ENCODE results near the gene AIMP2. TPM values are rescaled to one million over a fixed set of nuclear protein-coding genes. Genes with fewer than 3 reads are reported as not detected.
"Not testable (repeated sequence)": the region's sequence is repeated elsewhere in the genome, so short reads cannot be mapped to it uniquely, and the experiment has no call there.

Gene AIMP2
- total RNA-seq, 1 experiment from 2014 or later, result 68.4 TPM

DNA sequence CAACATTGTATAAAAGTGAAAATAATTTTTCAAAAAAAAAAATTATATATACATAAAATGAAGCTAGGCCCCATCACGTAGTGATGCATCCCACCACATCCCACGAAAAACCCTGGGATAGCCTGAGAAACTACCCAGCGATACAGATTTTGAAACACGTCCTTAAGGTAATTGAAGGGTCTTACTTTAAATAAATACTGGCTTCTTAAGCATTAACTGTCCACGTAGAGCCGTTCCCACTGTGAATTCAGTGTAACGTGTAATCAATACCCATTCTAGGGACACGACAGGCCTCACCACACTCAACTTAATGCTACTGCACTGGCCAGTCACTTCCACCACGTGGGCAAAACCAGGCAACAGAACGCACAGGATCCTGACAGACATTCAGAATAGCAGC is 26.1 kb downstream of the AIMP2 start:
- Histone ChIP-seq H2AFZ (ENCODE audit: low read length) (no peak overlapping the region), H3K27me3 (ENCODE audit: low read length) (no peaks in the 10 kb centered on the region), H3K79me2 (ENCODE audit: low read length) (no peaks in the 10 kb centered on the region), H3K4me1 (ENCODE audit: insufficient read depth, low read length) (no peaks in the 10 kb centered on the region), H3K4me2 (ENCODE audit: low read length) (no peak overlapping the region), H3F3A (ENCODE audit: low read length, unreplicated experiment) (no peaks in the 10 kb centered on the region), H3K9ac (ENCODE audit: low read length) (no peak overlapping the region), H3K36me3 (ENCODE audit: low read depth, low read length) (peaks cover 48% of the 10 kb centered on the region), H3K9me2 (replicated peaks; ENCODE audit: low read length) (no peaks in the 10 kb centered on the region), H4K20me1 (ENCODE audit: low read length) (no peaks in the 10 kb centered on the region), H3K9me3 (ENCODE audit: low read length) (no peaks in the 10 kb centered on the region), H3K4me3 (ENCODE audit: low read length) (no peak overlapping the region), H3K27ac (ENCODE audit: low read length) (no peak overlapping the region)
- intact Hi-C loops (cut with micrococcal nuclease), result no loop called here
- ChIA-PET CTCF (no interaction called here), POLR2A (ENCODE audit: unreplicated experiment) (no interaction called here)
- no peak for ATAC-seq
- TF ChIP-seq EZH2 (IDR thresholded peaks at IDR 0.05; ENCODE audit: low read length, unreplicated experiment) (no peak), EZH2phosphoT487 (IDR thresholded peaks at IDR 0.05; ENCODE audit: borderline replicate concordance, low read length) (no peak)
- TF ChIP-seq, protein P1, sequence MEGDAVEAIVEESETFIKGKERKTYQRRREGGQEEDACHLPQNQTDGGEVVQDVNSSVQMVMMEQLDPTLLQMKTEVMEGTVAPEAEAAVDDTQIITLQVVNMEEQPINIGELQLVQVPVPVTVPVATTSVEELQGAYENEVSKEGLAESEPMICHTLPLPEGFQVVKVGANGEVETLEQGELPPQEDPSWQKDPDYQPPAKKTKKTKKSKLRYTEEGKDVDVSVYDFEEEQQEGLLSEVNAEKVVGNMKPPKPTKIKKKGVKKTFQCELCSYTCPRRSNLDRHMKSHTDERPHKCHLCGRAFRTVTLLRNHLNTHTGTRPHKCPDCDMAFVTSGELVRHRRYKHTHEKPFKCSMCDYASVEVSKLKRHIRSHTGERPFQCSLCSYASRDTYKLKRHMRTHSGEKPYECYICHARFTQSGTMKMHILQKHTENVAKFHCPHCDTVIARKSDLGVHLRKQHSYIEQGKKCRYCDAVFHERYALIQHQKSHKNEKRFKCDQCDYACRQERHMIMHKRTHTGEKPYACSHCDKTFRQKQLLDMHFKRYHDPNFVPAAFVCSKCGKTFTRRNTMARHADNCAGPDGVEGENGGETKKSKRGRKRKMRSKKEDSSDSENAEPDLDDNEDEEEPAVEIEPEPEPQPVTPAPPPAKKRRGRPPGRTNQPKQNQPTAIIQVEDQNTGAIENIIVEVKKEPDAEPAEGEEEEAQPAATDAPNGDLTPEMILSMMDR (conservative IDR thresholded peaks at IDR 0.05; ENCODE audit: low read depth, low read length), result no peak
- no TSS peak for BruUV-seq (replicated peaks)
- no peak for DNase-seq

DNA sequence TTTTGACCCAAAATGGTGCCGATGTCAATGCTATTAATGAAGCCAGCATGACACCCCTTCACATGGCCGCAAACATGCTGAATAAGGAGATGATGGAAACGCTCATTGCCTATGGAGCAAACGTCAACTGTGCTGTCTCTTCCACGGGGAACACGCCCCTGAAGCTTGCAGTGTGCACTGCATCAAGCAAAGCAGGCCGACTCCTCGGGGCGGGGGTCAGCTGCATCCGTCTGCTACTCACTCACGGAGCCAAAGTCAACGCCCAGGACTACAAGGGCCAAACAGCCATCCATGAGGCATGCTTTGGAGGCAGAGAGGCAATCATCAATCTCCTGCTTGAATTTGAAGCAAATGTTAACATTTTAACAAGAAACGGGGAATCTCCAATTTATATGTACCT is 26.6 kb downstream of the AIMP2 start:
- TF ChIP-seq EZH2 (IDR thresholded peaks at IDR 0.05; ENCODE audit: low read length, unreplicated experiment), result no peak
- TF ChIP-seq EZH2phosphoT487 (IDR thresholded peaks at IDR 0.05; ENCODE audit: borderline replicate concordance, low read length), result no peak
- TF ChIP-seq, protein P1 (conservative IDR thresholded peaks at IDR 0.05; ENCODE audit: low read depth, low read length), result no peak
- Histone ChIP-seq H3K27me3 (ENCODE audit: low read length) (no peaks in the 10 kb centered on the region), H3K4me3 (ENCODE audit: low read length) (no peak overlapping the region), H3K4me1 (ENCODE audit: insufficient read depth, low read length) (no peaks in the 10 kb centered on the region), H3K27ac (ENCODE audit: low read length) (no peak overlapping the region), H3F3A (ENCODE audit: low read length, unreplicated experiment) (no peaks in the 10 kb centered on the region), H2AFZ (ENCODE audit: low read length) (no peak overlapping the region), H3K4me2 (ENCODE audit: low read length) (no peak overlapping the region), H3K9ac (ENCODE audit: low read length) (no peak overlapping the region), H3K9me2 (replicated peaks; ENCODE audit: low read length) (no peaks in the 10 kb centered on the region), H4K20me1 (ENCODE audit: low read length) (no peaks in the 10 kb centered on the region), H3K36me3 (ENCODE audit: low read depth, low read length) (peaks cover 51% of the 10 kb centered on the region), H3K9me3 (ENCODE audit: low read length) (no peaks in the 10 kb centered on the region), H3K79me2 (ENCODE audit: low read length) (no peaks in the 10 kb centered on the region)
- POLR2A ChIA-PET (ENCODE audit: unreplicated experiment), result no interaction called here
- no TSS peak for BruUV-seq (replicated peaks)
- ATAC-seq (no peak), DNase-seq (no peak)
- CTCF ChIA-PET, result no interaction called here
- intact Hi-C loops (cut with micrococcal nuclease), result no loop called here

- no peaks in the 10 kb centered on the region for H4K20me1 ChIP-seq (ENCODE audit: low read length)
- H3F3A ChIP-seq (ENCODE audit: low read length, unreplicated experiment), result no peaks in the 10 kb centered on the region
- no peaks in the 10 kb centered on the region for H3K9me2 ChIP-seq (replicated peaks; ENCODE audit: low read length)
- peaks cover 22% of the 10 kb centered on the region for H3K36me3 ChIP-seq (ENCODE audit: low read depth, low read length)
- H3K9me3 ChIP-seq (ENCODE audit: low read length), result no peaks in the 10 kb centered on the region
- intact Hi-C loops (cut with micrococcal nuclease), result no loop called here
- H3K79me2 ChIP-seq (ENCODE audit: low read length), result peaks cover 6% of the 10 kb centered on the region
- POLR2A ChIA-PET (ENCODE audit: unreplicated experiment), result no interaction called here
- no peak for DNase-seq
- CTCF ChIA-PET, result no interaction called here
- H3K27ac ChIP-seq (ENCODE audit: low read length), result no peak overlapping the region
- no peak overlapping the region for H3K4me3 ChIP-seq (ENCODE audit: low read length)
- H3K9ac ChIP-seq (ENCODE audit: low read length), result no peak overlapping the region
- BruUV-seq (replicated peaks), result no TSS peak
- ATAC-seq, result no peak
- H3K4me2 ChIP-seq (ENCODE audit: low read length), result no peak overlapping the region
- H3K4me1 ChIP-seq (ENCODE audit: insufficient read depth, low read length), result no peaks in the 10 kb centered on the region
- no peak for TF ChIP-seq EZH2 (IDR thresholded peaks at IDR 0.05; ENCODE audit: low read length, unreplicated experiment)
- TF ChIP-seq, protein P1 (conservative IDR thresholded peaks at IDR 0.05; ENCODE audit: low read depth, low read length), result no peak
- TF ChIP-seq EZH2phosphoT487 (IDR thresholded peaks at IDR 0.05; ENCODE audit: borderline replicate concordance, low read length), result no peak
- H2AFZ ChIP-seq (ENCODE audit: low read length), result no peak overlapping the region
- no peaks in the 10 kb centered on the region for H3K27me3 ChIP-seq (ENCODE audit: low read length)
These were observed 40.7 kb downstream of the AIMP2 start for GRCh38 chr7:6049780-6050179.

DNA sequence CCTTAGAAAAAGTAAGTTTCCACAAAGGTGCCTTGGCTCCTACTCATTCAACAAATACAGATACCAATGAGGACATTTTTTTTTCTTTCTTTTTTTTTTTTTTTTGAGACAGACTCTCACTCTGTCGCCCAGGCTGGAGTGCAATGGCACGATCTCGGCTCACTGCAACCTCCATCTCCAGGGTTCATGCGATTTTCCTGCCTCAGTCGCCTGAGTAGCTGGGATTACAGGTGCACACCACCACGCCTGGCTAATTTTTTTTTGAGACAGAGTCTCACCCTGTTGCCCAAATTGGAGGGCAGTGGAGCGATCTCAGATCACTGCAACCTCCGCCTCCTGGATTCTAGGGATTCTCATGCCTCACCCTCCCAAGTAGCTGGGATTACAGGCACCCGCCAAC is 42.1 kb downstream of the AIMP2 start:
- H3K4me3 ChIP-seq (ENCODE audit: low read length); H3K27ac ChIP-seq (ENCODE audit: low read length); H2AFZ ChIP-seq (ENCODE audit: low read length); DNase-seq; BruUV-seq (replicated peaks); ATAC-seq; H3K9ac ChIP-seq (ENCODE audit: low read length); H3K27me3 ChIP-seq (ENCODE audit: low read length); H3K4me2 ChIP-seq (ENCODE audit: low read length); H3K9me3 ChIP-seq (ENCODE audit: low read length); H3K9me2 ChIP-seq (replicated peaks; ENCODE audit: low read length); H3F3A ChIP-seq (ENCODE audit: low read length, unreplicated experiment); H4K20me1 ChIP-seq (ENCODE audit: low read length); intact Hi-C loops (cut with micrococcal nuclease); H3K4me1 ChIP-seq (ENCODE audit: insufficient read depth, low read length): not testable (repeated sequence)
- ChIA-PET CTCF (interaction anchor here (0.6 kb wide), 1 partner anchor 55 kb away, joined by 11 read pairs; no protein-coding TSS in a partner anchor), POLR2A (ENCODE audit: unreplicated experiment) (interaction anchor here (0.6 kb wide), 1 partner anchor 185 kb away, joined by 8 read pairs; no protein-coding TSS in a partner anchor)
- Histone ChIP-seq H3K36me3 (ENCODE audit: low read depth, low read length) (peaks cover 17% of the 10 kb centered on the region), H3K79me2 (ENCODE audit: low read length) (peaks cover 21% of the 10 kb centered on the region)

All from PC-3 (cell line).